ENCODE measurements around the gene TIGD6. TPM values are rescaled to one million over a fixed set of nuclear protein-coding genes. Genes with fewer than 3 reads are reported as not detected.

The TIGD6 gene
- total RNA-seq, 1 donor from 2014 or later: 5.8 TPM

Other genes with a start within 250 kb of the TIGD6 start
- gene PDE6A, start 55.9 kb downstream of the TIGD6 start, total RNA-seq: not detected in 2 replicates
- 1.8 TPM in 2 replicates for gene SLC26A2, start 39.9 kb downstream of the TIGD6 start, total RNA-seq
- gene HMGXB3, start 85 bp upstream of the TIGD6 start, total RNA-seq: 21.9 and 22.9 TPM in 2 replicates
- gene CSF1R, start 85.9 kb upstream of the TIGD6 start, total RNA-seq: not detected in 2 replicates
- 0.26 and 1.6 TPM in 2 replicates for gene PDGFRB, start 155.2 kb upstream of the TIGD6 start, total RNA-seq
- not detected in 2 replicates for gene CDX1, start 166.1 kb upstream of the TIGD6 start, total RNA-seq
- gene SLC6A7, start 189.4 kb upstream of the TIGD6 start, total RNA-seq: not detected in 2 replicates

Measured in bronchial epithelial cell (primary cell).